NT2/D1 (cell line): ENCODE data around the gene FKRP.

Experiments used
- YY1 ChIP-seq: IDR thresholded peaks from 2 replicates; pipeline ENCODE4 v1.6.1; 2011; ENCODE audit not compliant: insufficient read length, insufficient read depth
- ZNF274 ChIP-seq: IDR thresholded peaks from 2 replicates; pipeline ENCODE4 v1.6.1; 2011; ENCODE audit warnings: mild to moderate bottlenecking, low read depth, low read length

- TF ChIP-seq ZNF274 (no peak), YY1 (no peak)
These were observed 41.1 kb downstream of the FKRP start for GRCh38 chr19:46787040-46787330.
